Activated CD8-positive, alpha-beta memory T cell treated with anti-CD3 and anti-CD28 coated beads, Interleukin-2, amount 10 ng/mL, durations not matched to agents 7 days and 5 days (primary cell): ENCODE data around the gene CCSER2. TPM values are rescaled to one million over a fixed set of nuclear protein-coding genes. Genes with fewer than 3 reads are reported as not detected.
"Not testable (repeated sequence)": the region's sequence is repeated elsewhere in the genome, so short reads cannot be mapped to it uniquely, and the experiment has no call there.

Source experiments
- ATAC-seq: fragments of 150-1000 bp; cut with Tn5 transposase; one replicate; pipeline ENCODE4 v1.10.0; 2021; ENCODE audit warnings: moderate library complexity
- CTCF ChIA-PET: fragments of 350-600 bp; sonication (Branson Sonifier 250); formaldehyde crosslinking; loops from one replicate; lab custom pipeline; 2021; ENCODE audit warnings: antibody characterized with exemption; lab: Charles Lee
- DNase-seq: peaks from one replicate; pipeline ENCODE4 v3.0.0-alpha.2; 2020
- H3K27ac Mint-ChIP-seq: one replicate; pipeline ENCODE4 v1.8.0; 2021; ENCODE audit warnings: mild to moderate bottlenecking, mixed read lengths
- H3K27me3 Mint-ChIP-seq: one replicate; pipeline ENCODE4 v1.8.0; 2021; ENCODE audit warnings: mixed read lengths
- H3K36me3 Mint-ChIP-seq: one replicate; pipeline ENCODE4 v1.8.0; 2021; ENCODE audit warnings: mild to moderate bottlenecking, mixed read lengths
- H3K4me1 Mint-ChIP-seq: one replicate; pipeline ENCODE4 v1.8.0; 2021; ENCODE audit warnings: mixed read lengths
- H3K4me3 Mint-ChIP-seq: one replicate; pipeline ENCODE4 v1.8.0; 2021; ENCODE audit warnings: mild to moderate bottlenecking, moderate library complexity, mixed read lengths
- H3K9me3 Mint-ChIP-seq: one replicate; pipeline ENCODE4 v1.8.0; 2022; ENCODE audit warnings: low read depth, mixed read lengths
- total RNA-seq, 2 experiments: library from RNA; stranded (reverse); gene quantifications; one replicate each; pipeline ENCODE4 v1.2.3, GENCODE V29; 2021

Gene CCSER2
- total RNA-seq, 2 experiments from 2014 or later, result 52.7 to 80.3 TPM

- not testable (repeated sequence) for H3K27me3 Mint-ChIP-seq, H3K4me1 Mint-ChIP-seq, DNase-seq, ATAC-seq, H3K4me3 Mint-ChIP-seq, H3K27ac Mint-ChIP-seq
- CTCF ChIA-PET, result interaction anchor here (1.4 kb wide), 1 partner anchor 11 kb away, joined by 3 read pairs; no protein-coding TSS in a partner anchor
- Mint-ChIP-seq H3K9me3 (peaks cover 36% of the 10 kb centered on the region), H3K36me3 (peaks cover 83% of the 10 kb centered on the region)
Measured at GRCh38 chr10:84414110-84414509, 85.7 kb downstream of the CCSER2 start.

GRCh38 chr10:84415539-84416244 lies 87.3 kb downstream of the CCSER2 start:
- DNase-seq (no peak), ATAC-seq (no peak)
- CTCF ChIA-PET, result no interaction called here
- no peaks in the 10 kb centered on the region for H3K27me3 Mint-ChIP-seq
- H3K36me3 Mint-ChIP-seq, result peaks cover 86% of the 10 kb centered on the region
- no peak overlapping the region for H3K4me3 Mint-ChIP-seq
- peaks cover 37% of the 10 kb centered on the region for H3K9me3 Mint-ChIP-seq
- H3K27ac Mint-ChIP-seq, result no peak overlapping the region
- peaks cover 2% of the 10 kb centered on the region for H3K4me1 Mint-ChIP-seq

- ATAC-seq (no peak), DNase-seq (no peak)
- H3K27me3 Mint-ChIP-seq, result no peaks in the 10 kb centered on the region
- CTCF ChIA-PET, result no interaction called here
- H3K9me3 Mint-ChIP-seq, result peaks cover 36% of the 10 kb centered on the region
- peaks cover 2% of the 10 kb centered on the region for H3K4me1 Mint-ChIP-seq
- H3K4me3 Mint-ChIP-seq, result no peak overlapping the region
- H3K36me3 Mint-ChIP-seq, result peaks cover 86% of the 10 kb centered on the region
- H3K27ac Mint-ChIP-seq, result no peak overlapping the region
Measured at GRCh38 chr10:84416245-84416555, 87.8 kb downstream of the CCSER2 start.

GRCh38 chr10:84423719-84424118 lies 95.3 kb downstream of the CCSER2 start:
- H3K4me1 Mint-ChIP-seq, result peaks cover 13% of the 10 kb centered on the region
- DNase-seq, result no peak
- H3K27me3 Mint-ChIP-seq, result no peaks in the 10 kb centered on the region
- H3K27ac Mint-ChIP-seq, result no peak overlapping the region
- peaks cover 52% of the 10 kb centered on the region for H3K36me3 Mint-ChIP-seq
- H3K9me3 Mint-ChIP-seq, result peaks cover 16% of the 10 kb centered on the region
- CTCF ChIA-PET, result interaction anchor here (0.6 to 2.4 kb wide), 4 partner anchors 14 to 117 kb away, joined by 3 to 11 read pairs (median 4); no protein-coding TSS in a partner anchor
- H3K4me3 Mint-ChIP-seq, result no peak overlapping the region
- no peak for ATAC-seq

GRCh38 chr10:84424731-84425167 lies 96.4 kb downstream of the CCSER2 start:
- CTCF ChIA-PET, result interaction anchor here (0.8 to 2.4 kb wide), 4 partner anchors 11 to 116 kb away, joined by 3 to 11 read pairs (median 3); no protein-coding TSS in a partner anchor
- peak; percentile 80 for ATAC-seq
- peak; percentile 55 for DNase-seq
- Mint-ChIP-seq H3K9me3 (peaks cover 10% of the 10 kb centered on the region), H3K36me3 (peaks cover 43% of the 10 kb centered on the region), H3K4me3 (peak overlapping the region; percentile 7), H3K27ac (peak overlapping the region; percentile 66), H3K4me1 (peaks cover 13% of the 10 kb centered on the region), H3K27me3 (no peaks in the 10 kb centered on the region)

- H3K4me1 Mint-ChIP-seq, result peaks cover 17% of the 10 kb centered on the region
- no peaks in the 10 kb centered on the region for H3K9me3 Mint-ChIP-seq
- H3K27me3 Mint-ChIP-seq, result no peaks in the 10 kb centered on the region
- no peak for ATAC-seq
- no peak for DNase-seq
- CTCF ChIA-PET, result interaction anchor here (0.7 to 1.9 kb wide), 7 partner anchors 10 to 161 kb away, joined by 3 to 5 read pairs (median 3); no protein-coding TSS in a partner anchor
- no peak overlapping the region for H3K4me3 Mint-ChIP-seq
- H3K27ac Mint-ChIP-seq, result no peak overlapping the region
- H3K36me3 Mint-ChIP-seq, result peaks cover 19% of the 10 kb centered on the region
Measured at GRCh38 chr10:84427903-84428650, 99.7 kb downstream of the CCSER2 start.

GRCh38 chr10:84428711-84429110 lies 100.3 kb downstream of the CCSER2 start:
- no peak overlapping the region for H3K4me3 Mint-ChIP-seq
- no peaks in the 10 kb centered on the region for H3K9me3 Mint-ChIP-seq
- no peak overlapping the region for H3K27ac Mint-ChIP-seq
- no peaks in the 10 kb centered on the region for H3K27me3 Mint-ChIP-seq
- DNase-seq (no peak), ATAC-seq (no peak)
- H3K36me3 Mint-ChIP-seq, result peaks cover 15% of the 10 kb centered on the region
- CTCF ChIA-PET, result interaction anchor here (1.1 to 1.9 kb wide), 5 partner anchors 10 to 155 kb away, joined by 3 to 5 read pairs (median 4); no protein-coding TSS in a partner anchor
- peaks cover 17% of the 10 kb centered on the region for H3K4me1 Mint-ChIP-seq

- peak; percentile 75 for DNase-seq
- H3K4me3 Mint-ChIP-seq, result no peak overlapping the region
- no peaks in the 10 kb centered on the region for H3K9me3 Mint-ChIP-seq
- CTCF ChIA-PET, result interaction anchor here (0.6 to 6.9 kb wide), 22 partner anchors 8 to 283 kb away, joined by 3 to 48 read pairs (median 4); no protein-coding TSS in a partner anchor
- peaks cover 10% of the 10 kb centered on the region for H3K4me1 Mint-ChIP-seq
- H3K36me3 Mint-ChIP-seq, result peaks cover 15% of the 10 kb centered on the region
- ATAC-seq, result peak; percentile 82
- no peaks in the 10 kb centered on the region for H3K27me3 Mint-ChIP-seq
- H3K27ac Mint-ChIP-seq, result no peak overlapping the region
Measured at GRCh38 chr10:84429926-84430520, 101.6 kb downstream of the CCSER2 start.

- ATAC-seq (no peak), DNase-seq (no peak)
- Mint-ChIP-seq H3K27me3 (no peaks in the 10 kb centered on the region), H3K27ac (no peak overlapping the region), H3K4me1 (peaks cover 6% of the 10 kb centered on the region), H3K9me3 (no peaks in the 10 kb centered on the region), H3K4me3 (no peak overlapping the region), H3K36me3 (peaks cover 16% of the 10 kb centered on the region)
- CTCF ChIA-PET, result interaction anchor here (6.9 kb wide), 1 partner anchor 105 kb away, joined by 48 read pairs; no protein-coding TSS in a partner anchor
Measured at GRCh38 chr10:84432891-84433290, 104.5 kb downstream of the CCSER2 start.

- Mint-ChIP-seq H3K27ac (no peak overlapping the region), H3K4me3 (no peak overlapping the region), H3K9me3 (peaks cover 3% of the 10 kb centered on the region), H3K27me3 (no peaks in the 10 kb centered on the region), H3K36me3 (peaks cover 45% of the 10 kb centered on the region), H3K4me1 (no peaks in the 10 kb centered on the region)
- CTCF ChIA-PET, result no interaction called here
- DNase-seq (no peak), ATAC-seq (no peak)
Measured at GRCh38 chr10:84440781-84441180, 112.4 kb downstream of the CCSER2 start.

GRCh38 chr10:84447701-84448400 lies 119.5 kb downstream of the CCSER2 start:
- H3K4me1 Mint-ChIP-seq, result no peaks in the 10 kb centered on the region

GRCh38 chr10:84449351-84449750 lies 121.0 kb downstream of the CCSER2 start:
- not testable (repeated sequence) for H3K4me3 Mint-ChIP-seq, H3K27ac Mint-ChIP-seq, ATAC-seq, H3K9me3 Mint-ChIP-seq, H3K27me3 Mint-ChIP-seq, H3K4me1 Mint-ChIP-seq, DNase-seq
- H3K36me3 Mint-ChIP-seq, result peaks cover 23% of the 10 kb centered on the region
- CTCF ChIA-PET, result interaction anchor here (1.5 kb wide), 1 partner anchor 19 kb away, joined by 4 read pairs; no protein-coding TSS in a partner anchor

More at GRCh38 chr10:84447701-84448400, 119.5 kb downstream of the CCSER2 start:
- H3K27me3 Mint-ChIP-seq, result no peaks in the 10 kb centered on the region
- peaks cover 27% of the 10 kb centered on the region for H3K36me3 Mint-ChIP-seq
- H3K9me3 Mint-ChIP-seq, result no peaks in the 10 kb centered on the region
- no peak for ATAC-seq
- H3K4me3 Mint-ChIP-seq, result no peak overlapping the region
- CTCF ChIA-PET, result no interaction called here
- no peak for DNase-seq
- no peak overlapping the region for H3K27ac Mint-ChIP-seq
